Fibroblast of pulmonary artery (primary cell): ENCODE measurements around the gene CCDC171.

Source experiments
- DNase-seq: peaks from one replicate; pipeline ENCODE4 v3.0.0-alpha.2; 2010; ENCODE audit warnings: low read depth
- H3K4me3 ChIP-seq: replicated peaks from 2 replicates; pipeline ENCODE4 v1.5.1; 2011; ENCODE audit warnings: low read depth, mild to moderate bottlenecking, control low read depth, low read length, moderate library complexity
- CTCF ChIP-seq: IDR thresholded peaks from 2 replicates; pipeline ENCODE4 v1.5.1; 2011; ENCODE audit warnings: mild to moderate bottlenecking, control low read depth, low read length, inconsistent platforms; ENCODE audit errors: missing control alignments

Gene CCDC171

GRCh38 chr9:15529566-15530324, 23.1 kb upstream of the CCDC171 start:
- no peak for TF ChIP-seq CTCF
- H3K4me3 ChIP-seq, result no peak overlapping the region
- no peak for DNase-seq

- no peak overlapping the region for H3K4me3 ChIP-seq
- no peak for TF ChIP-seq CTCF
Observed at GRCh38 chr9:15531380-15531779, 21.5 kb upstream of the CCDC171 start.

GRCh38 chr9:15541872-15542271, 11.0 kb upstream of the CCDC171 start:
- no peak overlapping the region for H3K4me3 ChIP-seq
- no peak for TF ChIP-seq CTCF
- no peak for DNase-seq

More at GRCh38 chr9:15531380-15531779, 21.5 kb upstream of the CCDC171 start:
- no peak for DNase-seq

- TF ChIP-seq CTCF, result no peak
- DNase-seq, result no peak
- H3K4me3 ChIP-seq, result no peak overlapping the region
Observed at GRCh38 chr9:15542624-15543023, 10.2 kb upstream of the CCDC171 start.

GRCh38 chr9:15543047-15543813, 9.6 kb upstream of the CCDC171 start:
- no peak overlapping the region for H3K4me3 ChIP-seq
- peak; percentile 19 for DNase-seq
- no peak for TF ChIP-seq CTCF

GRCh38 chr9:15549611-15550010, 3.2 kb upstream of the CCDC171 start:
- H3K4me3 ChIP-seq, result no peak overlapping the region
- no peak for DNase-seq
- TF ChIP-seq CTCF, result no peak
